HUES48 (cell line): Measurements from ENCODE around the gene TOR1AIP1.

ENCODE experiments used
- H3K27ac ChIP-seq: one replicate; pipeline ENCODE4 v1.7.0; 2013; ENCODE audit warnings: low read depth, low read length, inconsistent platforms
- H3K27me3 ChIP-seq: 2 replicates; pipeline ENCODE4 v1.6.1; 2013; ENCODE audit warnings: mild to moderate bottlenecking, low read length; ENCODE audit not compliant: control insufficient read depth, insufficient read depth
- H3K36me3 ChIP-seq: 2 replicates; pipeline ENCODE4 v1.6.1; 2013; ENCODE audit warnings: low read length; ENCODE audit not compliant: control insufficient read depth, insufficient read depth
- H3K4me1 ChIP-seq: 2 replicates; pipeline ENCODE4 v1.6.1; 2013; ENCODE audit warnings: mild to moderate bottlenecking, low read length; ENCODE audit not compliant: control insufficient read depth, insufficient read depth
- H3K4me3 ChIP-seq: 2 replicates; pipeline ENCODE4 v1.5.1; 2013; ENCODE audit warnings: mild to moderate bottlenecking, low read depth, low read length
- H3K9ac ChIP-seq: 2 replicates; pipeline ENCODE4 v1.6.1; 2013; ENCODE audit warnings: mild to moderate bottlenecking, low read depth, low read length, moderate library complexity
- H3K9me3 ChIP-seq: 2 replicates; pipeline ENCODE4 v1.6.1; 2013; ENCODE audit warnings: low read length; ENCODE audit not compliant: control insufficient read depth, insufficient read depth

TOR1AIP1 gene

DNA sequence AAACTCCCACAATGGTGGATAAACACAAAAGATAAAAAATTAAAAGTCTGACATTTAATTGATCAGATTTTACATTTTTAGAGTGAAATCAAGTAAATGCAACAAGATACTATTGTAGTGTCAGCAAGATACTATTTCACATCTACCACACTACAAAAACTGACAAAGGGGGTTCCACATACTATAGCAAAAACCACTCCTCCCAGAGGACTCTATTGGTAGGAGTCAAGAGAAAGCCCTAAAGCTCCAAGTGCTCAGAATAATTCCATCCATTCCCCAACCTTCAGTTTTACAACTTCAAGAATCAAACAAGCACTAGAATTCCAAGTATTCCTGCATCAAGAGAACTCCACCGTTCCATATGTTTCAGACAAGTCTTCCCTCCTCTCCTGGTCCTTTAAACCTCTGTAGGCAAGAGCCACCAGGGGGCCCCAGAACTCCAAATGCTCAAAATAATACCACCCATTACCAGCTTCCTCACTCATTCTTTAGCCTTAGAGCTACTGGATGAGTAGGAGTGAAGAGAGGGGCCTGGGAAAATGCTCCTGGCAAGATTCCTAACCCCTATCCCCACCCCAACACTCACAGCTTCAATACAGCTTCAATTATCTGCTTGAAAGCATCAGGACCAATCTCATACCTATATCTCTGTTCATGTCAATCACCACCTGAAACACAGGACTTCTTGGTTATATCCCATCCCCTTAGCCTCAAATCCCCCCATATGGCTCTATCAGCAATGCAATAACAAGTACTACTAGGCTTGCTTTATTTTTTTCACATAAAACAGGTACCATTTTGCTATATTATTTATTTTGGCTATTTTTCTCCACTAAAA lies 14.4 kb upstream of the TOR1AIP1 start:
- H3K27me3 ChIP-seq = no peaks in the 10 kb centered on the region
- no peaks in the 10 kb centered on the region for H3K9me3 ChIP-seq
- no peak overlapping the region for H3K27ac ChIP-seq
- no peak overlapping the region for H3K4me3 ChIP-seq
- 0 out of 2 replicates have a peak, but pooled peaks cover 3% of the 10 kb centered on the region for H3K4me1 ChIP-seq
- no peak overlapping the region for H3K9ac ChIP-seq
- peaks cover 73% of the 10 kb centered on the region for H3K36me3 ChIP-seq

DNA sequence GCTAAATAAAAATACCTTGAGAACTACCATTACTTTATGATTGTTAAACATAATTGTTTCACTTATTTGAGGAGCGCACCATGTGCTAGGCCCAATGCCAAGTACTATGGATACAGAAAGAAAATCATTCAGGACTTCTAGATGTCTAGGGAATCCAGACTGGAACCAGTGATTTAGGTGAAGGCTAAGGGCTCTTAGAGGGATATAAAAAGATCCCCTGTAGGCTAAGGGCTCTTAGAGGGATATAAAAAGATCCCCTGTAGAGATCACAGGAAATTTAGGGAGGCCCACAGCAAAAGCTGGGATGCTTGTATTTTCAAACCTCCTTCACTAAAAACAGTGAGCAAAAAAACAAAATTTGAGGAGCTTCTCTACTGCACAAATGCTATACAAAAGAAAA lies 11.2 kb upstream of the TOR1AIP1 start:
- Histone ChIP-seq H3K9me3 (no peaks in the 10 kb centered on the region), H3K4me1 (0 out of 2 replicates have a peak, but pooled peaks cover 3% of the 10 kb centered on the region), H3K27ac (no peak overlapping the region), H3K9ac (no peak overlapping the region), H3K4me3 (no peak overlapping the region), H3K36me3 (peaks cover 69% of the 10 kb centered on the region), H3K27me3 (no peaks in the 10 kb centered on the region)

DNA sequence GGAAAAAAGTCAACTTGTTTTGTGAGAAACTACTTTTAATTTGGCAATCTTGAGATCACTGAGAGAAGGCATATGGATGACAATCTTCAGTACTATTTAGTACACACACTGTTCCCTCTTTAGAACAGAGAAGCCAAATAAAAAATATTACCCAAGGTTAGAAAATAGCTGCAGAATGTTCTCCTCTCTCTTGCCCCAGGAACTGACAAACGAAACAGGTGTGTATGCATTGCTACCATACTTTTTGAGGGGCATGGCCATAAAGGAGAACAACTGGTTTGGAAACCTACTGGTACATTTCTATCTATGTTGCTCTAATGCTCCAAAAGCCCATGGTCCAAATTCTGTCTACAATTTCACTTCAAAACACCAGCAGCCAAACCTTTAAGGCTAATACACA lies 10.1 kb upstream of the TOR1AIP1 start:
- no peaks in the 10 kb centered on the region for H3K27me3 ChIP-seq
- H3K27ac ChIP-seq = no peak overlapping the region
- H3K9me3 ChIP-seq = no peaks in the 10 kb centered on the region
- peaks cover 61% of the 10 kb centered on the region for H3K36me3 ChIP-seq
- H3K4me1 ChIP-seq = peaks cover 9% of the 10 kb centered on the region; the same call in 1 of the 2 replicates
- no peak overlapping the region for H3K4me3 ChIP-seq
- H3K9ac ChIP-seq = no peak overlapping the region

- Histone ChIP-seq H3K9ac (no peak overlapping the region), H3K27me3 (no peaks in the 10 kb centered on the region), H3K36me3 (peaks cover 54% of the 10 kb centered on the region), H3K4me3 (no peak overlapping the region), H3K27ac (no peak overlapping the region), H3K9me3 (no peaks in the 10 kb centered on the region), H3K4me1 (peaks cover 9% of the 10 kb centered on the region; the same call in 1 of the 2 replicates)
Observed at GRCh38 chr1:179872558-179872957, 9.5 kb upstream of the TOR1AIP1 start.

- Histone ChIP-seq H3K4me3 (no peak overlapping the region), H3K9me3 (no peaks in the 10 kb centered on the region), H3K4me1 (peaks cover 6% of the 10 kb centered on the region; the same call in 1 of the 2 replicates), H3K9ac (no peak overlapping the region), H3K27ac (no peak overlapping the region), H3K36me3 (peaks cover 47% of the 10 kb centered on the region), H3K27me3 (no peaks in the 10 kb centered on the region)
Observed at GRCh38 chr1:179873438-179873851, 8.6 kb upstream of the TOR1AIP1 start.

DNA sequence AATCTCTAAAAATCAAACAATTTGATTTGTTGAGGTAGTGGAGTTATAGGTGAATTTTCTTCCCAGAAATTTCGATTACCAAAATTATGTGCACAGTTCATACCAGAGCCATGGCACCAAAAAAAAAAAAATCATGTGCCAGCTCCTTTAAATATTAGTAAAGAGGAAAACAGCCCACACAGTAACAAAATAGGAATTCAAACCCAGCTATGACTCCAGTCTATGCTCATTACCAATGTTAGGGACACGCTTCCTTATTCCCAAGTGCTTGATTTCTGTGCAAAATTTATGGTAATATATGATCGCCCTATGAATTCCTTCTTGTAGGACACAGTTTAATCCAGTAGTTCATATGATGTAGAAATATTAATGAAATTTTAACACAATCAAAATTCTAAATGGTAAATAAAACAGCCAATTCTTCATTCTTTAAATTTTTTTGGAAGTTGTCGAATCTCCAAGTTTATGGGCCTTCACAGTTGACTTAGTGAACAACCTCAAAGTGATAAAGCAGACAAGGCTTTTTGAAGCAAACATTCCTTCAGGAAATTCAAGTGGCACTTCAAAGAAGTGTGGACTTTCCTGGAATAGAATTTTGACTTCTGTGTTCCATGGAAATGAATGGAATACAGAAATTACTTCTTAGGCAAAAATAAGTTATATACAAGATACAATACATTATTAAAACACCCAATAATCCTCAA lies 6.3 kb upstream of the TOR1AIP1 start:
- Histone ChIP-seq H3K4me3 (peak overlapping the region; percentile 85; the same call in 1 of the 2 replicates), H3K4me1 (peaks cover 6% of the 10 kb centered on the region; the same call in 1 of the 2 replicates), H3K9me3 (no peaks in the 10 kb centered on the region), H3K9ac (no peak overlapping the region), H3K36me3 (peaks cover 29% of the 10 kb centered on the region), H3K27ac (peak overlapping the region; percentile 18), H3K27me3 (no peaks in the 10 kb centered on the region)

DNA sequence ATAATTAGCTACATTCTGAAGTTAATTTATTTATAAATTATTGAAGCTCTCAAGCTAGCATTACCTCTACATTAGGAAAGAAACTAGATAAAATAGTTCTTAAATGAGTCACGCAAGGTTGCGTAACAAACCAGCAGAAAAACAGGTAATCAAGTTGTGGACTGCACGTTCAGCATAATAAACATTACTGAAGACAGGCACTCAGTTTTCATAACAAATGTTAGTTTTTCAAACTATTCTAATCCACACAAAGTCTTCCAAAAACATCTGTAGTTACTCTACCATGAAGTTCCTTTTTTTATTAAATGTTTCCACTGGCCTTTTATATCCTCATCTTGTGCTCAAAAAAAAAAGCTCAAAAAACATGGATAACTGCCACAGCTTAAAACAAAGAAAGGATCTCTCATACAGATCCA lies 5.8 kb upstream of the TOR1AIP1 start:
- H3K27me3 ChIP-seq = no peaks in the 10 kb centered on the region
- H3K4me3 ChIP-seq = peak overlapping the region; percentile 85
- H3K27ac ChIP-seq = peak overlapping the region; percentile 18
- peaks cover 27% of the 10 kb centered on the region for H3K36me3 ChIP-seq
- H3K9ac ChIP-seq = no peak overlapping the region
- H3K4me1 ChIP-seq = peaks cover 9% of the 10 kb centered on the region; the same call in 1 of the 2 replicates
- no peaks in the 10 kb centered on the region for H3K9me3 ChIP-seq

- Histone ChIP-seq H3K27ac (peak within 1 kb of the TSS; percentile 26), H3K36me3 (peaks cover 21% of the 10 kb centered on the region), H3K9ac (peak within 1 kb of the TSS; percentile 67), H3K27me3 (no peaks in the 10 kb centered on the region), H3K4me3 (peak within 1 kb of the TSS; percentile 85), H3K4me1 (peaks cover 12% of the 10 kb centered on the region; the same call in 1 of the 2 replicates), H3K9me3 (no peaks in the 10 kb centered on the region)
Observed at GRCh38 chr1:179877586-179878265, 4.4 kb upstream of the TOR1AIP1 start, which contains the start of gene TOR1AIP2. TOR1AIP2 (minus strand) TSS chr1:179877803; CDS start chr1:179852665, 25,138 bp downstream.

GRCh38 chr1:179879797-179880196 lies 2.3 kb upstream of the TOR1AIP1 start:
- Histone ChIP-seq H3K9ac (no peak overlapping the region), H3K9me3 (no peaks in the 10 kb centered on the region), H3K27ac (no peak overlapping the region), H3K36me3 (peaks cover 4% of the 10 kb centered on the region), H3K4me1 (peaks cover 21% of the 10 kb centered on the region; the same call in 1 of the 2 replicates), H3K4me3 (no peak overlapping the region), H3K27me3 (no peaks in the 10 kb centered on the region)

DNA sequence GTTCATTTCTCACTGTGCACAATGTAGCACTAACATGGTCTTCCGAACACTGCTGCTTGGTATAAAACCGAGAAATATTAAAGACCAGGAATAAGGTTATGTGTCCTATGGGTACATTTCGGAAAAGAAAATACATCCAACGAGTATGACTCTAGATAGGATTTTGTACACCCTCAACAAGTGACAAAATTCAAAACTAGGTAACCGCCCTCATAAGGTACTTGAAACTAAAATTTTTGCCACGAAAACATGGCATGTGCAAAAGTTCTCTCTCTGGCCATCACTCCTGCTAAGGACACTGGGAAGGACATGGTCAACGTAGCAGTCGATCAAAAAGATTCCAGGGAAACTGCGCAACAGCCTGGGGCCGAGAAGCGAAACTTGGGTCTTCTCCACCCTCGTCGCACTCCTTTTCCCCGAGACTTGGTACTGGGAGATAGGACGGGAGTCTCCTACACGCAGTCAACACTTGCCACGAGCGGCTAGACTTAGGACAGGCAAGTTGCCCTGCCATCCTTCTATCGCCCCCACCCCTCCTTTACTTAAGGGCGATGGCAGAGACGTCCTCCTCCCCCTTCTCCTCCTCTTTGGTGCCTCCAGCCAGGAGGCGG lies 338 bp upstream of the TOR1AIP1 start:
- peak overlapping the region; percentile 76 for H3K4me3 ChIP-seq
- H3K4me1 ChIP-seq = peaks cover 15% of the 10 kb centered on the region; the same call in 1 of the 2 replicates

More for the DNA sequence above, 338 bp upstream of the TOR1AIP1 start:
- Histone ChIP-seq H3K9ac (peak overlapping the region; percentile 96), H3K27ac (peak overlapping the region; percentile 100), H3K36me3 (peaks cover 17% of the 10 kb centered on the region), H3K27me3 (no peaks in the 10 kb centered on the region), H3K9me3 (no peaks in the 10 kb centered on the region)
